ENCODE data around the gene MT1F. TPM values are rescaled to one million over a fixed set of nuclear protein-coding genes. Genes with fewer than 3 reads are reported as not detected.

The MT1F gene
- total RNA-seq, 1 donor from 2014 or later = 3.4 TPM

GRCh38 chr16:56679078-56679730 lies 21.4 kb downstream of the MT1F start:
- Mint-ChIP-seq H3K9me3 (ENCODE audit: unreplicated experiment) (peaks cover 1% of the 10 kb centered on the region), H3K27me3 (ENCODE audit: unreplicated experiment) (peaks cover 18% of the 10 kb centered on the region), H3K4me3 (ENCODE audit: unreplicated experiment) (no peak overlapping the region), H3K36me3 (ENCODE audit: unreplicated experiment) (no peaks in the 10 kb centered on the region), H3K27ac (ENCODE audit: unreplicated experiment) (no peak overlapping the region), H3K4me1 (ENCODE audit: low read depth, unreplicated experiment) (peaks cover 11% of the 10 kb centered on the region)
- no peak for DNase-seq
- no peak for TF ChIP-seq CTCF (IDR thresholded peaks at IDR 0.05; ENCODE audit: partially characterized antibody, unreplicated experiment)

- Mint-ChIP-seq H3K9me3 (ENCODE audit: unreplicated experiment) (peaks cover 1% of the 10 kb centered on the region), H3K4me3 (ENCODE audit: unreplicated experiment) (no peak overlapping the region), H3K36me3 (ENCODE audit: unreplicated experiment) (no peaks in the 10 kb centered on the region), H3K27me3 (ENCODE audit: unreplicated experiment) (peaks cover 13% of the 10 kb centered on the region), H3K27ac (ENCODE audit: unreplicated experiment) (no peak overlapping the region), H3K4me1 (ENCODE audit: low read depth, unreplicated experiment) (peaks cover 10% of the 10 kb centered on the region)
- no peak for TF ChIP-seq CTCF (IDR thresholded peaks at IDR 0.05; ENCODE audit: partially characterized antibody, unreplicated experiment)
- no peak for DNase-seq
Measured at GRCh38 chr16:56679818-56680217, 22.1 kb downstream of the MT1F start.

- DNase-seq = peak; percentile 83
- Mint-ChIP-seq H3K27ac (ENCODE audit: unreplicated experiment) (peak within 1 kb of the TSS; percentile 81), H3K27me3 (ENCODE audit: unreplicated experiment) (peaks cover 1% of the 10 kb centered on the region), H3K9me3 (ENCODE audit: unreplicated experiment) (peaks cover 1% of the 10 kb centered on the region), H3K36me3 (ENCODE audit: unreplicated experiment) (peaks cover 5% of the 10 kb centered on the region), H3K4me1 (ENCODE audit: low read depth, unreplicated experiment) (peaks cover 7% of the 10 kb centered on the region), H3K4me3 (ENCODE audit: unreplicated experiment) (peak within 1 kb of the TSS; percentile 92)
- no peak for TF ChIP-seq CTCF (IDR thresholded peaks at IDR 0.05; ENCODE audit: partially characterized antibody, unreplicated experiment)
Measured at GRCh38 chr16:56681939-56682702, 24.4 kb downstream of the MT1F start, which contains the start of gene MT1X. Gene MT1X, plus strand, starts transcription at chr16:56682470. Its CDS starts 71 bp downstream, at chr16:56682541.

- no peak for DNase-seq
- no peak for TF ChIP-seq CTCF (IDR thresholded peaks at IDR 0.05; ENCODE audit: partially characterized antibody, unreplicated experiment)
- Mint-ChIP-seq H3K4me3 (ENCODE audit: unreplicated experiment) (peak overlapping the region; percentile 90), H3K27ac (ENCODE audit: unreplicated experiment) (no peak overlapping the region), H3K9me3 (ENCODE audit: unreplicated experiment) (peaks cover 1% of the 10 kb centered on the region), H3K27me3 (ENCODE audit: unreplicated experiment) (no peaks in the 10 kb centered on the region), H3K36me3 (ENCODE audit: unreplicated experiment) (peaks cover 10% of the 10 kb centered on the region), H3K4me1 (ENCODE audit: low read depth, unreplicated experiment) (peaks cover 7% of the 10 kb centered on the region)
Measured at GRCh38 chr16:56682703-56683397, 25.1 kb downstream of the MT1F start.

All from glutamatergic neuron (in vitro differentiated cells).